Kidney (tissue), 14 donors: Measurements from ENCODE around the gene EFNB3. TPM values are rescaled to one million over a fixed set of nuclear protein-coding genes. Genes with fewer than 3 reads are reported as not detected.

Source experiments
- DNase-seq, 5 donors: peaks; one replicate each; pipeline ENCODE4 v3.0.0-alpha.2; 2013 to 2020
- FAIRE-seq: peaks from 2 replicates; lab custom pipeline; 2012; peaks lifted over from hg19 to GRCh38; lab: Jason Lieb, UNC
- H3K27ac ChIP-seq, 2 donors: one replicate each; pipeline ENCODE4 v1.7.0; 2013; ENCODE audit warnings: low read depth in 2 of 2, low read length in 2 of 2, inconsistent platforms in 1 of 2
- H3K27me3 ChIP-seq: one replicate; pipeline ENCODE4 v1.7.1; 2013; ENCODE audit warnings: low read length, inconsistent platforms; ENCODE audit not compliant: control insufficient read depth, insufficient read depth
- H3K36me3 ChIP-seq, 3 donors: one replicate each; pipeline versions ENCODE4 v1.7.0 to v1.7.1; 2013; ENCODE audit warnings: low read length in 3 of 3, control low read depth in 1 of 3, inconsistent platforms in 1 of 3; ENCODE audit not compliant: insufficient read depth in 3 of 3, control insufficient read depth in 2 of 3
- H3K4me1 ChIP-seq, 3 donors: one replicate each; pipeline versions ENCODE4 v1.7.0 to v1.7.1; 2013; ENCODE audit warnings: low read length in 3 of 3, inconsistent platforms in 1 of 3, low read depth in 1 of 3; ENCODE audit not compliant: control insufficient read depth in 2 of 3, insufficient read depth in 2 of 3
- H3K4me3 ChIP-seq, 3 donors: one replicate each; pipeline versions ENCODE4 v1.7.0 to v1.8.1; 2013; ENCODE audit warnings: low read length in 3 of 3, control low read depth in 1 of 3, inconsistent platforms in 1 of 3
- H3K9ac ChIP-seq, 3 donors: one replicate each; pipeline versions ENCODE4 v1.7.0 to v1.7.1; 2013; ENCODE audit warnings: low read length in 3 of 3, control low read depth in 1 of 3, inconsistent platforms in 1 of 3
- H3K9me3 ChIP-seq, 3 donors: one replicate each; pipeline versions ENCODE4 v1.7.0 to v1.7.1; 2013; ENCODE audit warnings: low read length in 3 of 3, control low read depth in 1 of 3, inconsistent platforms in 1 of 3; ENCODE audit not compliant: control insufficient read depth in 2 of 3, insufficient read depth in 1 of 3
- CTCF ChIP-seq: IDR thresholded peaks from 3 replicates; pipeline ENCODE4 v1.5.1; 2012; ENCODE audit warnings: mild to moderate bottlenecking, moderate library complexity, borderline replicate concordance; ENCODE audit not compliant: insufficient read depth; ENCODE audit errors: extremely low read depth
- intact Hi-C: fragments of 100-400 bp; cut with DNase I; formaldehyde crosslinking; loops from one replicate; pipeline ENCODE4 v1.11.1; 2022
- polyA plus RNA-seq: library from polyadenylated mRNA; stranded (reverse); fragments of 350-450 nt; fragmentation: Illumina TruSeq; extraction: RNeasy Lipid Tissue Mini Kit (QIAGEN cat#74804); gene quantifications from one replicate; pipeline ENCODE4 v1.2.3, GENCODE V29; 2014; ENCODE audit warnings: low read depth, low replicate concordance; ENCODE audit not compliant: insufficient read depth
- total RNA-seq: library from RNA; stranded (reverse); fragmentation: NEBNext Ultra II Directional; extraction: Animal tissue kit (Norgen Biotek cat#: 25700); gene quantifications from one replicate; pipeline ENCODE4 v1.2.1, GENCODE V29; 2021
- donor health status: control.
- donor health status: control.
- donor health status: control.
- donor health status: control.
- donor health status: control.
- donor health status: DM: yes; HTN: yes; CAD: no.
- donor health status: Normal renal cell carcinoma (clear cell type).

EFNB3 gene
- total and polyA plus RNA-seq, 2 donors from 2014 or later: 2.3 to 3.5 TPM

GRCh38 chr17:7684851-7685532 is 20.0 kb upstream of the EFNB3 start:
- H3K9me3 ChIP-seq: no peaks in the 10 kb centered on the region
- no peaks in the 10 kb centered on the region for H3K36me3 ChIP-seq
- peaks cover 0 to 14% (median 7%) of the 10 kb centered on the region in 3 donors for H3K4me1 ChIP-seq
- peak overlapping the region; percentile 46 to 99 (median 98) for H3K4me3 ChIP-seq
- peak overlapping the region in 2 of 3 donors; percentile 5 to 96 for H3K9ac ChIP-seq
- no peak for TF ChIP-seq CTCF
- H3K27me3 ChIP-seq: no peaks in the 10 kb centered on the region
- H3K27ac ChIP-seq: peak overlapping the region; percentile 54 to 96
- intact Hi-C loops: no loop called here
- DNase-seq (peak in 1 of 5 donors; percentile 5), FAIRE-seq (no peak)

- intact Hi-C loops: no loop called here
- Histone ChIP-seq H3K36me3 (no peaks in the 10 kb centered on the region), H3K27me3 (no peaks in the 10 kb centered on the region), H3K4me1 (peaks cover 0 to 14% (median 7%) of the 10 kb centered on the region in 3 donors), H3K9ac (peak overlapping the region; percentile 72 to 96 (median 91)), H3K9me3 (no peaks in the 10 kb centered on the region), H3K27ac (peak overlapping the region; percentile 96), H3K4me3 (peak overlapping the region; percentile 96 to 99 (median 98))
- DNase-seq (peak; percentile 96 to 98 (median 97)), FAIRE-seq (no peak)
- peak; percentile 7 for TF ChIP-seq CTCF
Observed at GRCh38 chr17:7685533-7686221, 19.3 kb upstream of the EFNB3 start.

GRCh38 chr17:7686222-7687071 is 18.6 kb upstream of the EFNB3 start:
- Histone ChIP-seq H3K27me3 (no peaks in the 10 kb centered on the region), H3K9ac (peak overlapping the region; percentile 91 to 96 (median 95)), H3K36me3 (no peaks in the 10 kb centered on the region), H3K9me3 (no peaks in the 10 kb centered on the region), H3K4me1 (peaks cover 0 to 14% (median 7%) of the 10 kb centered on the region in 3 donors), H3K27ac (peak overlapping the region; percentile 96), H3K4me3 (peak overlapping the region; percentile 96 to 99 (median 98))
- intact Hi-C loops: no loop called here
- no peak for TF ChIP-seq CTCF
- peak; percentile 88 to 96 (median 91) for DNase-seq
- FAIRE-seq: no peak
